Neural progenitor cell (in vitro differentiated cells): ENCODE results near the gene C8G.

ENCODE experiments used
- EZH2 ChIP-seq: fragments of 200-600 bp; sonication (generic); IDR thresholded peaks from 2 replicates; pipeline ENCODE4 v1.6.1; 2017; ENCODE audit warnings: antibody characterized with exemption, mild to moderate bottlenecking, moderate library complexity
- TF ChIP-seq, protein P1 (sequence below): fragments of 200-600 bp; sonication (generic); IDR thresholded peaks from 2 replicates; pipeline ENCODE4 v1.5.1; 2017; ENCODE audit warnings: antibody characterized with exemption, mild to moderate bottlenecking

DNA sequence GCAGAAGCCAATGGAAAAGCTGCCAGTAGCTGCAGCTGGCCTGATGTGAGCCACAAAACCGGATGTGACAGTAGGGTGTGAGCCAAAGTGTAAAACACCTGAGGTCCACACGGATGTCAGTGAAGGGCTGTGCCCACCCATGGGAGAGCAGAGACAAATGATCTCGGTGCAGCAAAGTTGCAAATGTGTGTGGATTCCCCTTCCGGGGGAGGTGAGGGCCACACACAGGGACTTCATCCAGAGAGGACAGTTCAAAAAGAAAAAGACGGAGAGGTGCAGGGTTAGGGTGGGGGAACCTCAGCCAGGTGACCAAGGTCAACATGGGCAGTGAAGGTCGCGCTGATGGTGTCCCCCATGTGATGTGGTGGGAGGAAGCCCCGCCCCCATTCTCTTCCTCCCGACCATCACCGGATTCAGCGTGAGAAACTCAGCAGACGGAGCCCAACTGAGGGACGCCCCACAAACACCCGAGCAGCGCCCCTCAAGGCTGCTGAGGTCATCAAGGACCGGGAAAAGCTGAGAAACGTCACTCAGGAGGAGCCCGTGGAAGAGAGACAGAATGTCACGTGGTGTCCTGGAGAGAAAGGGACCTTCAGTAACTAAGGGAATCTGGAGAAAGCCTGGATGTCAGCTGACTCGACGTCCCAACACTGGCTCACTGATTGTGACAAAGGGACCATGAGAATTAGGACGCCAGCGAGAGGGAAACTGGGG is 20.9 kb downstream of the C8G start:
- TF ChIP-seq, protein P1, sequence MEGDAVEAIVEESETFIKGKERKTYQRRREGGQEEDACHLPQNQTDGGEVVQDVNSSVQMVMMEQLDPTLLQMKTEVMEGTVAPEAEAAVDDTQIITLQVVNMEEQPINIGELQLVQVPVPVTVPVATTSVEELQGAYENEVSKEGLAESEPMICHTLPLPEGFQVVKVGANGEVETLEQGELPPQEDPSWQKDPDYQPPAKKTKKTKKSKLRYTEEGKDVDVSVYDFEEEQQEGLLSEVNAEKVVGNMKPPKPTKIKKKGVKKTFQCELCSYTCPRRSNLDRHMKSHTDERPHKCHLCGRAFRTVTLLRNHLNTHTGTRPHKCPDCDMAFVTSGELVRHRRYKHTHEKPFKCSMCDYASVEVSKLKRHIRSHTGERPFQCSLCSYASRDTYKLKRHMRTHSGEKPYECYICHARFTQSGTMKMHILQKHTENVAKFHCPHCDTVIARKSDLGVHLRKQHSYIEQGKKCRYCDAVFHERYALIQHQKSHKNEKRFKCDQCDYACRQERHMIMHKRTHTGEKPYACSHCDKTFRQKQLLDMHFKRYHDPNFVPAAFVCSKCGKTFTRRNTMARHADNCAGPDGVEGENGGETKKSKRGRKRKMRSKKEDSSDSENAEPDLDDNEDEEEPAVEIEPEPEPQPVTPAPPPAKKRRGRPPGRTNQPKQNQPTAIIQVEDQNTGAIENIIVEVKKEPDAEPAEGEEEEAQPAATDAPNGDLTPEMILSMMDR = no peak
- no peak for TF ChIP-seq EZH2
